ENCODE results near the gene ZCCHC13. TPM values are rescaled to one million over a fixed set of nuclear protein-coding genes. Genes with fewer than 3 reads are reported as not detected.

The ZCCHC13 gene
- total RNA-seq, 1 experiment from 2014 or later, result not detected

DNA sequence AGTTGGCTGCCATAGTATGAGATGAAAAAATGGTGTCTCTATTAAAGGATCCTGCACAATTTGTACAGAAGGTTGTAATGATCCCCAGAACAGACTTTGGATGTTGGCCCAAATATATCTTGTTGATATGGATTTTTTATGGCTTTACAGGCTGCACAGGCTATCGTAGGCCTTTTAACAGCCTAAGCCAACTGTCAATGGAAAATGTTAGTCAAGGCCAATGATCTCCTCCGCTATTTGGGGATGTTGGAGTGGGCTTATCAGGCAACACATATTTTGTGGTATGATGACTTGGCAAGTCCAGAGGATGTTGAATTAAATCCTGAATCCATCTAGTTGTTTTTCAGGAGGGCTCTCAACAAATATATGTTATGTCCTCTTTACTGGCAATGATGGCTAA is 42.1 kb downstream of the ZCCHC13 start:
- Histone ChIP-seq H4K20me1 (ENCODE audit: low read length) (no peaks in the 10 kb centered on the region), H3K27ac (ENCODE audit: low read length) (no peak overlapping the region), H3K4me3 (ENCODE audit: low read length) (no peak overlapping the region), H3K4me1 (ENCODE audit: insufficient read depth, low read length) (peaks cover 20% of the 10 kb centered on the region), H2AFZ (ENCODE audit: low read length) (no peak overlapping the region), H3F3A (ENCODE audit: low read length, unreplicated experiment) (peaks cover 4% of the 10 kb centered on the region), H3K9me2 (replicated peaks; ENCODE audit: low read length) (no peaks in the 10 kb centered on the region), H3K9ac (ENCODE audit: low read length) (no peak overlapping the region), H3K36me3 (ENCODE audit: low read depth, low read length) (no peaks in the 10 kb centered on the region), H3K4me2 (ENCODE audit: low read length) (no peak overlapping the region), H3K27me3 (ENCODE audit: low read length) (no peaks in the 10 kb centered on the region), H3K79me2 (ENCODE audit: low read length) (no peaks in the 10 kb centered on the region), H3K9me3 (ENCODE audit: low read length) (no peaks in the 10 kb centered on the region)
- ATAC-seq (no peak), DNase-seq (no peak)
- POLR2A ChIA-PET (ENCODE audit: unreplicated experiment), result no interaction called here
- CTCF ChIA-PET, result no interaction called here
- intact Hi-C loops (cut with micrococcal nuclease), result no loop called here
- BruUV-seq (replicated peaks), result no TSS peak
- no peak for TF ChIP-seq EZH2phosphoT487 (IDR thresholded peaks at IDR 0.05; ENCODE audit: borderline replicate concordance, low read length)
- no peak for TF ChIP-seq CTCF (conservative IDR thresholded peaks at IDR 0.05; ENCODE audit: low read depth, low read length)
- no peak for TF ChIP-seq EZH2 (IDR thresholded peaks at IDR 0.05; ENCODE audit: low read length, unreplicated experiment)

- Histone ChIP-seq H3K4me3 (ENCODE audit: low read length) (no peak overlapping the region), H3K9ac (ENCODE audit: low read length) (no peak overlapping the region), H3K79me2 (ENCODE audit: low read length) (no peaks in the 10 kb centered on the region), H3K27ac (ENCODE audit: low read length) (no peak overlapping the region), H3F3A (ENCODE audit: low read length, unreplicated experiment) (no peaks in the 10 kb centered on the region), H2AFZ (ENCODE audit: low read length) (peak overlapping the region; percentile 5; the same call in 1 of the 2 replicates), H3K36me3 (ENCODE audit: low read depth, low read length) (no peaks in the 10 kb centered on the region), H3K9me3 (ENCODE audit: low read length) (no peaks in the 10 kb centered on the region), H3K4me1 (ENCODE audit: insufficient read depth, low read length) (peaks cover 12% of the 10 kb centered on the region), H3K9me2 (replicated peaks; ENCODE audit: low read length) (no peaks in the 10 kb centered on the region), H3K4me2 (ENCODE audit: low read length) (peak overlapping the region; percentile 30), H3K27me3 (ENCODE audit: low read length) (no peaks in the 10 kb centered on the region), H4K20me1 (ENCODE audit: low read length) (no peaks in the 10 kb centered on the region)
- ATAC-seq (peak; percentile 84), DNase-seq (peak; percentile 69)
- POLR2A ChIA-PET (ENCODE audit: unreplicated experiment), result no interaction called here
- intact Hi-C loops (cut with micrococcal nuclease), result no loop called here
- TF ChIP-seq EZH2phosphoT487 (IDR thresholded peaks at IDR 0.05; ENCODE audit: borderline replicate concordance, low read length) (no peak), CTCF (conservative IDR thresholded peaks at IDR 0.05; ENCODE audit: low read depth, low read length) (no peak), EZH2 (IDR thresholded peaks at IDR 0.05; ENCODE audit: low read length, unreplicated experiment) (no peak)
- no TSS peak for BruUV-seq (replicated peaks)
- CTCF ChIA-PET, result no interaction called here
Observed at GRCh38 chrX:74349387-74349786, 45.4 kb downstream of the ZCCHC13 start.

- intact Hi-C loops (cut with micrococcal nuclease), result no loop called here
- Histone ChIP-seq H3K4me2 (ENCODE audit: low read length) (no peak overlapping the region), H3F3A (ENCODE audit: low read length, unreplicated experiment) (no peaks in the 10 kb centered on the region), H2AFZ (ENCODE audit: low read length) (no peak overlapping the region), H3K79me2 (ENCODE audit: low read length) (no peaks in the 10 kb centered on the region), H3K27me3 (ENCODE audit: low read length) (no peaks in the 10 kb centered on the region), H4K20me1 (ENCODE audit: low read length) (no peaks in the 10 kb centered on the region), H3K4me1 (ENCODE audit: insufficient read depth, low read length) (peaks cover 12% of the 10 kb centered on the region), H3K9ac (ENCODE audit: low read length) (no peak overlapping the region), H3K9me2 (replicated peaks; ENCODE audit: low read length) (no peaks in the 10 kb centered on the region), H3K4me3 (ENCODE audit: low read length) (no peak overlapping the region), H3K36me3 (ENCODE audit: low read depth, low read length) (no peaks in the 10 kb centered on the region), H3K9me3 (ENCODE audit: low read length) (no peaks in the 10 kb centered on the region), H3K27ac (ENCODE audit: low read length) (no peak overlapping the region)
- no peak for ATAC-seq
- no TSS peak for BruUV-seq (replicated peaks)
- ChIA-PET POLR2A (ENCODE audit: unreplicated experiment) (no interaction called here), CTCF (no interaction called here)
- no peak for TF ChIP-seq EZH2 (IDR thresholded peaks at IDR 0.05; ENCODE audit: low read length, unreplicated experiment)
- no peak for TF ChIP-seq EZH2phosphoT487 (IDR thresholded peaks at IDR 0.05; ENCODE audit: borderline replicate concordance, low read length)
- TF ChIP-seq CTCF (conservative IDR thresholded peaks at IDR 0.05; ENCODE audit: low read depth, low read length), result no peak
- DNase-seq, result no peak
Observed at GRCh38 chrX:74351760-74352159, 47.8 kb downstream of the ZCCHC13 start.

All from PC-3 (cell line).